ENCODE results near the gene PRM1. TPM values are rescaled to one million over a fixed set of nuclear protein-coding genes. Genes with fewer than 3 reads are reported as not detected.

Gene PRM1
- total and polyA plus RNA-seq, 2 of the 13 experiments (the other 11 are each of a cell fraction or from before 2014, with no cell fraction given) = not detected

DNA sequence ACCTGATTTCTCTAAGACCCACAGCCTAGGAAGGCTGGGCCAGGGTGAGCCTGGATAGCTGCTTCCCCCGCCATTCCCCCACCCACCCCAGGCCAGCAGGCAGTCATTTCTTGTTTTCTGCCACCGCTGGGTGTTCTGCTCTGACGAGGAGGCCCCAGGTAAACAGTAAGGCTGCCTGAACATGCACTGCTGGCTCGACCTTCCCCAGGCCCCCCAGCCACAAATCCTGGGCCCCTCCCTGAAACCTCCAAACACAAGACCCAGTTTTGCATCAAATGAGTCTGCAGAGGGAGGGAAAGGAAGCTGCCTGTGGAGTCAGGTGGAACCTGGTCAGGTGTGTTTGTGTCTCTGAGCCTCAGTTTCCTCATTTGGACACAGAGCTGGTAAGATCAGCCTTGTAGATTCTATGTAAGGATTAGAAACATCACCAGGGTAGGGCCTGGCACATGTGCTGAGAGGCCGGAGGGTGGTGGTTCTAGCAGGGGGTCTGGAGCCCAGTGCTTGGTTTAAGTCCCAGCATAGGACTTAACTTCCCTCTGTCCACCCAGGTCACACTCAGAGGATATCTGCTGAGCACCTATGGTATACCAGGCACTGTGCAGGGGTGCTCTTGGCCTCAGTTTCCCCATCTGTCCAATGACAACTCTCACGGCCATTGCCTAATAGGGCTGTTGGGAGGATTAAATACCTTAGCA lies 18.9 kb upstream of the PRM1 start (continued):
- no peak for TF ChIP-seq ZBTB3 (CRISPR knock-in tag; IDR thresholded peaks at IDR 0.05; ENCODE audit: borderline replicate concordance, low read depth)
- no peak for TF ChIP-seq ZNF205 (CRISPR knock-in tag; IDR thresholded peaks at IDR 0.05)
- no peak for TF ChIP-seq TGIF2 (CRISPR knock-in tag; IDR thresholded peaks at IDR 0.05)
- no peak for TF ChIP-seq HNRNPLL (IDR thresholded peaks at IDR 0.05; ENCODE audit: low read depth, low read length, poor library complexity, severe bottlenecking)
- TF ChIP-seq MEF2D (CRISPR knock-in tag; IDR thresholded peaks at IDR 0.05) = no peak
- TF ChIP-seq NPAS2 (CRISPR knock-in tag; IDR thresholded peaks at IDR 0.05; ENCODE audit: borderline replicate concordance) = no peak
- no peak for TF ChIP-seq ARID3A (IDR thresholded peaks at IDR 0.05; ENCODE audit: low read depth, low read length)
- TF ChIP-seq, protein P1, sequence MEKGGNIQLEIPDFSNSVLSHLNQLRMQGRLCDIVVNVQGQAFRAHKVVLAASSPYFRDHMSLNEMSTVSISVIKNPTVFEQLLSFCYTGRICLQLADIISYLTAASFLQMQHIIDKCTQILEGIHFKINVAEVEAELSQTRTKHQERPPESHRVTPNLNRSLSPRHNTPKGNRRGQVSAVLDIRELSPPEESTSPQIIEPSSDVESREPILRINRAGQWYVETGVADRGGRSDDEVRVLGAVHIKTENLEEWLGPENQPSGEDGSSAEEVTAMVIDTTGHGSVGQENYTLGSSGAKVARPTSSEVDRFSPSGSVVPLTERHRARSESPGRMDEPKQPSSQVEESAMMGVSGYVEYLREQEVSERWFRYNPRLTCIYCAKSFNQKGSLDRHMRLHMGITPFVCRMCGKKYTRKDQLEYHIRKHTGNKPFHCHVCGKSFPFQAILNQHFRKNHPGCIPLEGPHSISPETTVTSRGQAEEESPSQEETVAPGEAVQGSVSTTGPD (CRISPR knock-in tag; IDR thresholded peaks at IDR 0.05) = no peak
- TF ChIP-seq NCOA5 (CRISPR knock-in tag; IDR thresholded peaks at IDR 0.05) = no peak
- no peak for TF ChIP-seq ZNF468 (CRISPR knock-in tag; IDR thresholded peaks at IDR 0.05)
- TF ChIP-seq ZFY (CRISPR knock-in tag; IDR thresholded peaks at IDR 0.05) = peak; percentile 48
- no peak for TF ChIP-seq GTF3A (CRISPR knock-in tag; conservative IDR thresholded peaks at IDR 0.05)
- TF ChIP-seq ZXDC (CRISPR knock-in tag; IDR thresholded peaks at IDR 0.05) = no peak
- TF ChIP-seq, protein P2, sequence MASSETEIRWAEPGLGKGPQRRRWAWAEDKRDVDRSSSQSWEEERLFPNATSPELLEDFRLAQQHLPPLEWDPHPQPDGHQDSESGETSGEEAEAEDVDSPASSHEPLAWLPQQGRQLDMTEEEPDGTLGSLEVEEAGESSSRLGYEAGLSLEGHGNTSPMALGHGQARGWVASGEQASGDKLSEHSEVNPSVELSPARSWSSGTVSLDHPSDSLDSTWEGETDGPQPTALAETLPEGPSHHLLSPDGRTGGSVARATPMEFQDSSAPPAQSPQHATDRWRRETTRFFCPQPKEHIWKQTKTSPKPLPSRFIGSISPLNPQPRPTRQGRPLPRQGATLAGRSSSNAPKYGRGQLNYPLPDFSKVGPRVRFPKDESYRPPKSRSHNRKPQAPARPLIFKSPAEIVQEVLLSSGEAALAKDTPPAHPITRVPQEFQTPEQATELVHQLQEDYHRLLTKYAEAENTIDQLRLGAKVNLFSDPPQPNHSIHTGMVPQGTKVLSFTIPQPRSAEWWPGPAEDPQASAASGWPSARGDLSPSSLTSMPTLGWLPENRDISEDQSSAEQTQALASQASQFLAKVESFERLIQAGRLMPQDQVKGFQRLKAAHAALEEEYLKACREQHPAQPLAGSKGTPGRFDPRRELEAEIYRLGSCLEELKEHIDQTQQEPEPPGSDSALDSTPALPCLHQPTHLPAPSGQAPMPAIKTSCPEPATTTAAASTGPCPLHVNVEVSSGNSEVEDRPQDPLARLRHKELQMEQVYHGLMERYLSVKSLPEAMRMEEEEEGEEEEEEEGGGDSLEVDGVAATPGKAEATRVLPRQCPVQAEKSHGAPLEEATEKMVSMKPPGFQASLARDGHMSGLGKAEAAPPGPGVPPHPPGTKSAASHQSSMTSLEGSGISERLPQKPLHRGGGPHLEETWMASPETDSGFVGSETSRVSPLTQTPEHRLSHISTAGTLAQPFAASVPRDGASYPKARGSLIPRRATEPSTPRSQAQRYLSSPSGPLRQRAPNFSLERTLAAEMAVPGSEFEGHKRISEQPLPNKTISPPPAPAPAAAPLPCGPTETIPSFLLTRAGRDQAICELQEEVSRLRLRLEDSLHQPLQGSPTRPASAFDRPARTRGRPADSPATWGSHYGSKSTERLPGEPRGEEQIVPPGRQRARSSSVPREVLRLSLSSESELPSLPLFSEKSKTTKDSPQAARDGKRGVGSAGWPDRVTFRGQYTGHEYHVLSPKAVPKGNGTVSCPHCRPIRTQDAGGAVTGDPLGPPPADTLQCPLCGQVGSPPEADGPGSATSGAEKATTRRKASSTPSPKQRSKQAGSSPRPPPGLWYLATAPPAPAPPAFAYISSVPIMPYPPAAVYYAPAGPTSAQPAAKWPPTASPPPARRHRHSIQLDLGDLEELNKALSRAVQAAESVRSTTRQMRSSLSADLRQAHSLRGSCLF (CRISPR knock-in tag; IDR thresholded peaks at IDR 0.05; ENCODE audit: borderline replicate concordance) = no peak
- TF ChIP-seq PCBP1 (IDR thresholded peaks at IDR 0.05; ENCODE audit: borderline replicate concordance, low read depth, low read length) = no peak
- 0 out of 2 replicates have a peak, but pooled peaks have one; percentile 25 for TF ChIP-seq ARHGAP35 (CRISPR knock-in tag; IDR thresholded peaks at IDR 0.05; ENCODE audit: borderline replicate concordance)
